ENCODE data around the gene UVRAG.

UVRAG gene

DNA sequence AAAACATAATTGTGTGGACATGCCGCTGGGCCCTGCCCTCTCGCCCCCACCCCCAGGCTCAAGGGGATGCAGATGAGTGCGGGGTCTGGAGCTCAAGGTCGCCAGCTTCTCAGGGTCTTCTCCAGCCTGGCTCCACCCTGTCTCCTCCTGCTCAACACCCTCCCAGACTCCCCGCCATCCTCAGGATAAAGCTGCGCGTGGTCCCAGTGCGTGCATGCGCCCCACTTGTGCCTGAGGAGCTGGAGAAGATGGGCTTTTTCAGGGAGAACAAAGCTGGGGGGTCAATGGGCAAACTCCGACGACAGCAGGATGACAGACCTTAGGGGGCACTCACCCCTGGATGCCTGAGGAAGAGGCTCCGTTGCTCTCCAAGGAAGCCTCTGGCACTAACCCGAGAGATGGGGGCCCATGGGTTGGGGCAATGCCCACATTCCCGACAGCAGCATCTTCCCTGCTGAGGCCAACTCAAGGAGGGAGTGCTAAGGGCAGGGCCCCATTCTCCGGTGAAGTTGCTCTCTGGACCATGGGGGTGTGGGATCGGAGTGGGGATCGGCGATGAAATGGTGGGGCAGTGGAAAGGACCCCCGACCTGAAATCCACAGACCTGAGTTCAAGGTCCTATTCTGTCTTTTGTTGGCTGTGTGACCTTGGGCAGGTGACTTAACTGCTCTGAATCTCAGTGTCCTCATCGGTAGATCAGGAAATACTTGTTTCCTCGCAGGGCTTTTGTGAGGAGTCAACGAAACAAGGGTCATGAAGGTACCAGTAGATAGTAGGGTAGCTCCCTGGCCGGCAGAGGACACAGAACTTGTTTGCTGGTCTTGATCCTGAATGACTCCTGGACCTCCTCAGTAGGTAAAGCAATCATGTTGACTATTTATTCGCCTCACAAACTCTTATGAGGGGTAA lies 343.6 kb downstream of the UVRAG start:
- no peak for DNase-seq

DNA sequence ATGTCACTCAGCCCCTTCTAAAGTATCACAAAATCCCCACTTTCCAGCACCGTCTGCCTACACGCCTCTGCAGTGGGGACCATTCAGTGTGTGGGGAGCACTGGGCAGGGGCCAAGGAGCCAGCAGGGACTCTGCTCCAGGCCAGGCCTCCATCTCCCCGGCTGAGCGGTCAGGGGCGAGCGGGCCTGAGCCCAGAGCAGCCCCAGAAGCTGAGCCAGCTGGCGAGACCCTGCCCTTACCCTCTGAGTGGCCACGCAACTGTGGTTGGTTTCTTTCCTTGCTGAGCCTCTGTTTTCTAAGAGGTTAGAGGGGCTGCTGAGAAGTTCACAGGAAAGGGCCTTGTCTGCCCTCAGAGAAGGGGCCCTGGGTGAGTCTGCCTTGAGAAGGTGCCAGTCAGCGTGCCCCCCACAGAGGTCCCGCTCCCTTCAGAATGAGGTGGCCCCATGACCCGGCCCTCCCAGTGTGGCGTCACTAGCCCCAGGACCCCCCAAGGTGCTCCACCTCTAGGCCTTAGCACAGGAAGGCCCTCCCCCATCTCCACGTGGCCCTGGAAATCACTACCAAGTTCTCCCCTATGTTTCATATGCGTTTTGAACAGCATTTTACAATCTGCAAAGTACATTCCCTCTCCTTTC lies 344.4 kb downstream of the UVRAG start:
- DNase-seq = no peak

- DNase-seq = peak; percentile 88
Observed at GRCh38 chr11:76159983-76160661, 345.1 kb downstream of the UVRAG start.

DNA sequence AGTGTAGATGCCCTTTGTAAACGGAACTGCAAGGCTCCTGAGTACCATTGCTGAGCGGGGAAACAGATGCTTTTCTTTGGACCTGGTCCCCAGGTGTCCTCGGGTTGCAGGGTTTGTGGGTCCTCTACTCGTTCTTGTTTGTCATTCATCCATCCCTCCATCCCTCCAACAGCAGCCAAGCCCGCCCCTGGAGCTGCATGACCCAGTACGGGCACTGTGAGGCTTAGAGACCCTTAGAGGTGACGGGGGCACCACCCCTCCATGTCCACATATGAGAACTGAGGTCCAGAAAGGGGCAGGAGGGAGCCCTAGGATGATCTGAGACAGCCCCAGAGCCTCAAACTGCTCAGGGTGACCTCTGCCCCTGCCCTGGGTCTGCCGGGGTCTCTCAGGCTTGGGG lies 345.8 kb downstream of the UVRAG start:
- no peak for DNase-seq

GRCh38 chr11:76161261-76161961 lies 346.4 kb downstream of the UVRAG start:
- DNase-seq = no peak

DNA sequence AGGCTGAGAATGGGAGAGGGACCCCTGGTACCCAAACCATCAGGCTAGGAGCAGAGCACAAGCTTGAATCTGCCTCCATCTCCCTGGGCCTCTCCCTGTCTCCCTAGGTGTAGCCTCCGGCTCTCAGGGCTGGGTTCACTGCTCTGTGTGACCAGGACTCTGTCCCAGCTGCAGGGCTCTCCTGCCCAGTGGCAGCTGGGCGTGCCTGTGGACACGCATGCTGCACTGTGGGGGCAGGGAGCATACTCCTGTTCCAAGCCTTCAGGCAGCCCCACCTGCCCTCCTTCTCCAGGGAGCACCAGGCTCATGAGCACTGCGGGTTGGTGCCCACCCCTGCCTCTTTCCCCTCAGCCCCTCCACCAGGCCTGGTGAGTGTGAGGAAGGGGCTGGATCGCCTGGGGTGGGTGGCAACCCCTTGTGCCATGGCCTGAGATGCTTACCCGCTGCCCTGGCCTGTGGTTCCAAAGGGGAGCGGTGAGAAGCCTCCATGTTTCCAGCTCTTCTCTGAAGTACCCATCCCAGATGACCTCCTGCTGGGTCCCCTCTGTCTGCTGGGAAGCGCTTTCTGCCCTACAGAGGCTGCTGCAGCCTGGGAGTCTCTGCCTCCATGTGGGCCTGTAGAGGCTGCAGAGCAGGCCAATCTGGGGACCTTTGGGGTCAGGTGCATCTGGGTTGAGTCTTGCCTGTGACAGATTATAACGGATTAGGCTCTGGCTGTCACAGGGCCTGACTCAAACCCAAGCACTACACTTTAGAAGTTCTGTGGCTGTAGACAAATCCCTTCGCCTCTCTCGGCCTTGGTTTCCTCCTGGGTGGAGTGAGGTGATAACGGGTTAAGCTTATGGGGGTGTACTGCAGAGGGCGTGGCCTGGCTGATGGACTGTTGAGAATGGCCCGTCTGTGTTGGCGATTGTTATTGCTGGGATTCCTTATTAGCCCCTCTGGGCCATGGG lies 347.6 kb downstream of the UVRAG start:
- no peak for DNase-seq

GRCh38 chr11:76163289-76163880 lies 348.4 kb downstream of the UVRAG start:
- no peak for DNase-seq

DNA sequence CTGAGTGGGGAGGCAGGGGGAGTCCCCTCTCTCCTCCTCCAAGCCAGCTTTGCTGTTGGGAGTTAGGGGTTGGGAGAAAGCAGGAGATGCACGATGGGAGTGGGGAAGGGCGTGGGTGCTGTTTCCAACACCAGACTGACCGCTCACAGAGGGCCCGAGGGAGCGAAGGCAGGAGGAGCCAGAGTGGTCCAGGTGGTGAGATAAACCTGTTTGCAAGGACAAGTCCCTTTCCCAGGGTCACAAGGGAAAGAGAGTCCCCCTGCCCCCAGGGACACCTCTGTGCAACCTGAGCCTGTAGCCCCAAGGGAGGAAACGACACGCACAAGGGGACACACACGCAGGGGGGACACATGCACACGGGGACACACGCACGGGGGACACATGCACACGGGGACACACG lies 349.1 kb downstream of the UVRAG start:
- DNase-seq = no peak

- DNase-seq = no peak
Observed at GRCh38 chr11:76164861-76165751, 350.1 kb downstream of the UVRAG start.

DNA sequence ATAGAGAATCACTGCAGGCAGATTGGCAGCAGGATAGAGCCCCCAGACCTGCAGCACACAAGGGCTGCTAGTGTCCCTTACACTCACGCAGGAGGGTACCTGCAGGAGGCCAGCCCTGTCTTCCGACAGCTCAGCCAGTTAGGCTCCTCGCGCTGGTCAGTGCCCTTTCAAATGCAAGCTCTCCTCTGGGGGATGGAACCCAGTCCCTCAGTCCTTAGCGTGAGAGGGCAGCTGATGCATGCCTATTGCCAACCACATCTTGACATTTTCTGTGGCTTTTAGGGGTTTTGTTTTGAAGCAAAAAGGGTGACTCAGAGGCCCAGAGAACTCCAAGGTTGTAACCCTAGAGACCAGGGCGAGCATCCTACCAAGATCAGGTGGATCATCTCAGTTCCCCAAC lies 351.3 kb downstream of the UVRAG start:
- DNase-seq = no peak

DNA sequence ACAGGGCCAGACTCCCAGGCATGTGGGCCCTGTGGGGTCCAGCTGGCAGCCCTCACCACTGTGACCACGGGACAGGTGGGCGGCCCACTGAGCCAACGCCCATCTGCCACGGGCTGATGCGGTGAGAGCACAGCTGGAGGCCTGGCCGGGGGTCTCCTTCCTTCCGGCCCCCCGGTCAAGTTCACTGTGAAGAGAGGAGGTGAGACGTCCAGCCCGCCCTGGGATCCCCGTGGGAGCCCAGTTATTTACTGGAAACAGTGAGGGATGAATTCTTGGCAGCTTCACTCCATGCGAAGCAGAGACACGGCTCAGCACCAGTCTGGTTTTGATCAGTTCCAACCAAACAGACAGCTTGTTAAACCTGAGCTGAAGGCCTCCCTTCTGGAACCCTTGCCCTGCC lies 352.6 kb downstream of the UVRAG start:
- no peak for DNase-seq

DNA sequence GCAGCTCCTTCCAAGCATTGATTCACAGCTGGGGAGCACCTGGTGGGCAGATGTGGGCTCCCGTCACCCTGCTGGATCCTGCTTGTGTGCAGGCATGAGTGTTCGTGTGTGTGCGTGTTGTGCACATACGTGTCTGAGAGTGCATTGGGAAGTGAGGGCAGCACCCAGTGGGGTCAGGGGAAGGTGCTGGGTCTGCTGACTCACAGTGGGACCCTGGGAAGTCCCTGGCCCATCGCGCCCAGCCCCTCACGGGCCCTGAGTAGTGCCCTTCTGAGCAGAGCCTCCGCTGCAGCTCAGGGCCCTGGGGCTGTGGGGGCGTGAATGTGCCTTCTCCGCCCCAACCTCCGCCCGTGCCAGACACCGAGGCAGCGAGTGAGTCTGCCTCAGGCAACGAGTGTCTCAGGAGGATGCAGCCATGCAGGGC lies 354.5 kb downstream of the UVRAG start:
- DNase-seq = no peak

DNA sequence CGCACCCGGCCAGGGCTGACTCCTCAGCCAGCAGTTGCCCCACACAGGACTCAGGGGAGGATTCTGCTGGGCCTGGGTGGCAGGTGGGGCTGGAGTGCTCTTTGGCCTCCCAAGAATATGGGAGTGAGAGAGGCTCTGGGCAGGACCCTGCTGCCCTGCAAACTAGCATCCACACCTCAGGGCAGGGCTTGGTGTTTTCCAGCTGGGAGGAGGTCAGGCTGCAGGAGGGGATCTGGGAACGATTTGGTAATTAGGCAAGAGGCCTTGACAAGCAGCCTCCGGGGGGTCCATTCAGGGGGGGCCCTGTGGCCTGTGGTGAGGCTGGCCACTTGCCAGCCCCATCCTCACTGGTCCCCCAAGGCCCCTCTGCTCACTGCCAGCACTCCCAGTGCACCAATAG lies 355.5 kb downstream of the UVRAG start:
- no peak for DNase-seq

DNA sequence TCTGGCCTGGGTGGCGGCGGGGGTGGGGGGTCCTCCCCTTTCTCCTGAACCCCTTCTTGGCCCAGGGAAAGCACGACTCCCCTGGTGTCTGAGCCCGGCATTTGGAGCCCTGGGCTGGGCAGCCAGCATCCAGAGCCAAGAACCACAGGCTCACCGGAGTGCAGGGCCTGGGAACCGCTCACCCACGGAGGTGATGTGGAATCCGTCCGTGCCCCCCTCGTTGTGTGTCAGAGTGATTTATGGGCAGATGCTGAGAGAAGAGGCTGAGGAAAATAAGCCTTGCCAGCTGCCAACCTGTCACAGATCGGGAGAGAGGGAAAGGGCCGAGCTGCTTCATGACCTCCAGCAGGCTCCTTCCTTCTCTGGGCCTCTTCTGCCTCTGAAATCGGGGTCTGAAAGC lies 357.6 kb downstream of the UVRAG start:
- DNase-seq = peak; percentile 43

DNA sequence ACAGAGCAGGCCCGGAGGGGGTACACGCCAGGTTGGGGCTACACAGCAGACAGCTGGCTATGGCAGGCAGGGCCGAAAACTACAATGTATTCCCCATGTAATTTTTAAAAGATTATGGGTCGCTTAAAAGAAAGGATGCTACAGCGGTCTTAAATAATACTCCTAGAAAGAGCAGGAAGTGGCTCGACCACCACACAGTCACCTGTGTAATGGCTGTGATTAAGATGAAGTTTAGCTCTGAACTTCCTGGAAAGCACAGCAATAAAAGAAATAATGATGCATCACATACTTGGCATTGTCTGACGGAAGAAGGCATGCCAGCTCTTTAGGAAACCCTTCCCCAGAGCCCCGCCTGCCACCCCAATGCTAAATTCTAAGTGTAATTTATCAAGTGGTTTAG lies 358.7 kb downstream of the UVRAG start:
- no peak for DNase-seq

DNA sequence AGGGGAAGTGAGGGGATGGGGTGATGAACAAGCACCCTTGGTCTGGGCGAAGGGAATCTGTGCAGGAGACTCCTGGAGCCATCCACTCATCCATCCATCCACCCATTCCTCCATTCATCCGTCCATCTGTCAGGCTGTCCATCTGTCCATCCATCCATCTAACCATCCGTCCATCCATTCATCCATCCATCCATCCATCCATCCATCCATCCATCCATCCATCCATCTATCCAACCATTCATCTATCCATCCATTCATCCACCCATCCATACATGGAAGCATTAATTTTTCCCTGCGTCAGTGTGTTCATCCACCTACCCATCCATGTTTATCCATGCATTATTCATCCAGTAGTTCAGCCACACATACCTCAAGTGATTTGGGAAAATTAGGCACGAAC lies 359.3 kb downstream of the UVRAG start:
- no peak for DNase-seq

- no peak for DNase-seq
Observed at GRCh38 chr11:76175783-76176182, 360.8 kb downstream of the UVRAG start.

DNA sequence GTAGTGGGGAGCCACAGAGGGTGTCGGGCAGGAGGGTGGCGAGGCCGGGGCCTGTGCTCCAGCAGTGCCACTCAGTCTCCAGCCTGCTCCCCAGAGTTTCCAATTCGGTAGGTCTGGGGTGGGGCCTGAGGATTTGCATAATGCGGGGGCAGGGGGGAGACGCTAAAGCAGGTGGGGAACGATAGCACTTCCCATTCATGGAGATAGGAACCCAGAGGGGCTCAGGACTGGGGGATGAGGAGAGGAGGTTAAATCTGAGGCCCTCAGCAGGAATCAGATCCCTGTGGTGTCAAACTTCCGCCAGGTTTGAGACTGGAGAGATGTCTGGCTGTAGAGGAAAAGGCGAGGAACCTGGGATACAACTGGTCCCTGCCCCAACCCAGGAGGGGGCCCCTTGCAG lies 361.5 kb downstream of the UVRAG start:
- no peak for DNase-seq

GRCh38 chr11:76177250-76177686 lies 362.3 kb downstream of the UVRAG start:
- no peak for DNase-seq

- DNase-seq = no peak
Observed at GRCh38 chr11:76179147-76179546, 364.1 kb downstream of the UVRAG start.

All from NCI-H1417 treated with DMSO at 0.1 percent for 48 hours (cell line).